ENCODE measurements around the gene KANK2. TPM values are rescaled to one million over a fixed set of nuclear protein-coding genes. Genes with fewer than 3 reads are reported as not detected.

The KANK2 gene
- total and polyA plus RNA-seq, 2 of the 13 experiments (the other 11 are each of a cell fraction or from before 2014, with no cell fraction given) = 5.7 to 12.9 TPM

DNA sequence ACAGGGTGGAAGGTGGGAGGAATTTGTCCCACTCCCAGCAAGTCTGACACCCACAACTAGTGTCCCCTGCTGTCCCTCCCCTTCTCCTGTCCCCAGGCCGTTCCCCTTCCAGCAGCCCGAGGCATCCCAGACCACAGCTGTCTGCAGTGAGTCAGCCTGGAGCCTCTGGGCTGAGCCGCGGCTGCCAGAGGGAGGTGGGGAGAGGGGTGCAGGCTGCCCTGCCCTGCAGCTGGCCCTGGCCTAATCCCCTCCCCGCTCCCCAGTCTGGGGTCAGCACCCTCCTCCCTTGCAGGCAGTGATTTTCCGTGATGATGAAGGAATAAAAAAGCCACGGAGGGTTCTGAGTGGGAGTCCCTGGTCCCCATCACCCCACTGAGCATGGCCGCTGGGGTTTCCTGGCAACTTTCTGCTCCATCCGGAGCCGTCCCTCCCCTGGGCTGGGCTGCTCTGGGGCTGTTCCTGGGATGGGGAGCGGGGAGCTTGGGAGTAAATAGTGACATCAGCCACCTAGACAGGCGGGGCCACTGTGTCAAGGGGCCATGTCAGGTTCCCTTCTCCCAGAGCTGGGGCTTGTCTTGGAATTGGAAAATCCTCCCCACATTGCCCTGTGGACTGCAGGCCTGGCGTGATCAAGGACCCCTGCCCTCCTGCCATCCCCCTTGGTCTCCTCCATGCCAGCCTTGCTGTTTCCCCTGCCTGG lies 58.6 kb downstream of the KANK2 start (continued):
- TF ChIP-seq ZNF646 (CRISPR knock-in tag; IDR thresholded peaks at IDR 0.05) = no peak
- no peak for TF ChIP-seq ZBTB34 (CRISPR knock-in tag; IDR thresholded peaks at IDR 0.05)
- TF ChIP-seq ASH2L (IDR thresholded peaks at IDR 0.05; ENCODE audit: insufficient read length, low read depth, low read length) = no peak
- TF ChIP-seq, protein P1, sequence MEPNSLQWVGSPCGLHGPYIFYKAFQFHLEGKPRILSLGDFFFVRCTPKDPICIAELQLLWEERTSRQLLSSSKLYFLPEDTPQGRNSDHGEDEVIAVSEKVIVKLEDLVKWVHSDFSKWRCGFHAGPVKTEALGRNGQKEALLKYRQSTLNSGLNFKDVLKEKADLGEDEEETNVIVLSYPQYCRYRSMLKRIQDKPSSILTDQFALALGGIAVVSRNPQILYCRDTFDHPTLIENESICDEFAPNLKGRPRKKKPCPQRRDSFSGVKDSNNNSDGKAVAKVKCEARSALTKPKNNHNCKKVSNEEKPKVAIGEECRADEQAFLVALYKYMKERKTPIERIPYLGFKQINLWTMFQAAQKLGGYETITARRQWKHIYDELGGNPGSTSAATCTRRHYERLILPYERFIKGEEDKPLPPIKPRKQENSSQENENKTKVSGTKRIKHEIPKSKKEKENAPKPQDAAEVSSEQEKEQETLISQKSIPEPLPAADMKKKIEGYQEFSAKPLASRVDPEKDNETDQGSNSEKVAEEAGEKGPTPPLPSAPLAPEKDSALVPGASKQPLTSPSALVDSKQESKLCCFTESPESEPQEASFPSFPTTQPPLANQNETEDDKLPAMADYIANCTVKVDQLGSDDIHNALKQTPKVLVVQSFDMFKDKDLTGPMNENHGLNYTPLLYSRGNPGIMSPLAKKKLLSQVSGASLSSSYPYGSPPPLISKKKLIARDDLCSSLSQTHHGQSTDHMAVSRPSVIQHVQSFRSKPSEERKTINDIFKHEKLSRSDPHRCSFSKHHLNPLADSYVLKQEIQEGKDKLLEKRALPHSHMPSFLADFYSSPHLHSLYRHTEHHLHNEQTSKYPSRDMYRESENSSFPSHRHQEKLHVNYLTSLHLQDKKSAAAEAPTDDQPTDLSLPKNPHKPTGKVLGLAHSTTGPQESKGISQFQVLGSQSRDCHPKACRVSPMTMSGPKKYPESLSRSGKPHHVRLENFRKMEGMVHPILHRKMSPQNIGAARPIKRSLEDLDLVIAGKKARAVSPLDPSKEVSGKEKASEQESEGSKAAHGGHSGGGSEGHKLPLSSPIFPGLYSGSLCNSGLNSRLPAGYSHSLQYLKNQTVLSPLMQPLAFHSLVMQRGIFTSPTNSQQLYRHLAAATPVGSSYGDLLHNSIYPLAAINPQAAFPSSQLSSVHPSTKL (CRISPR knock-in tag; IDR thresholded peaks at IDR 0.05) = 0 out of 2 replicates have a peak, but pooled peaks have one; percentile 16
- TF ChIP-seq ZNF263 (CRISPR knock-in tag; IDR thresholded peaks at IDR 0.05) = no peak
- no peak for TF ChIP-seq MLLT10 (CRISPR knock-in tag; IDR thresholded peaks at IDR 0.05)
- TF ChIP-seq KLF16 (CRISPR knock-in tag; IDR thresholded peaks at IDR 0.05) = no peak
- TF ChIP-seq ZNF660 (CRISPR knock-in tag; IDR thresholded peaks at IDR 0.05; ENCODE audit: borderline replicate concordance, low read depth) = no peak
- TF ChIP-seq ZNF281 (CRISPR knock-in tag; IDR thresholded peaks at IDR 0.05; ENCODE audit: borderline replicate concordance) = no peak

All from HepG2 (cell line).